Gastrocnemius medialis (tissue), 4 donors: ENCODE data around the gene TMEM39B. TPM values are rescaled to one million over a fixed set of nuclear protein-coding genes. Genes with fewer than 3 reads are reported as not detected.
"Not testable (repeated sequence)": the region's sequence is repeated elsewhere in the genome, so short reads cannot be mapped to it uniquely, and the experiment has no call there.

ENCODE experiments used
- ATAC-seq, 2 donors: fragments of 150-250 bp; one replicate each; pipeline ENCODE4 v1.9.1; 2016
- DNase-seq, 2 donors: peaks; one replicate each; pipeline ENCODE4 v3.0.0-alpha.2; 2019
- H3K27ac ChIP-seq, 4 donors: fragments of 200-600 bp; sonication (generic); 1 replicate in 1 of 4; 2 replicates in 3 of 4; pipeline ENCODE4 v1.5.1; 2016 to 2018; ENCODE audit warnings: mild to moderate bottlenecking in 2 of 4, moderate library complexity in 1 of 4
- H3K27me3 ChIP-seq, 3 donors: fragments of 200-600 bp; sonication (generic) in 2 of 3; 1 replicate in 1 of 3; 2 replicates in 2 of 3; pipeline versions ENCODE4 v1.5.1 to v1.6.0; 2016 to 2019; ENCODE audit warnings: mild to moderate bottlenecking in 1 of 3, moderate library complexity in 1 of 3
- H3K36me3 ChIP-seq, 2 donors: fragments of 200-600 bp; sonication (generic) in 1 of 2; one replicate each; pipeline ENCODE4 v1.5.1; 2017 to 2018
- H3K4me1 ChIP-seq, 2 donors: fragments of 200-600 bp; sonication (generic) in 1 of 2; one replicate each; pipeline ENCODE4 v1.5.1; 2016 to 2017; ENCODE audit warnings: mild to moderate bottlenecking in 2 of 2
- H3K4me3 ChIP-seq, 4 donors: fragments of 200-600 bp; sonication (generic) in 3 of 4; 1 replicate in 1 of 4; 2 replicates in 3 of 4; pipeline ENCODE4 v1.5.1; 2016 to 2019; ENCODE audit warnings: mild to moderate bottlenecking in 2 of 4
- H3K9me3 ChIP-seq, 3 donors: fragments of 200-600 bp; sonication (generic) in 2 of 3; 1 replicate in 1 of 3; 2 replicates in 2 of 3; pipeline ENCODE4 v1.5.1; 2016 to 2019
- POLR2A ChIP-seq, 2 donors: fragments of 450-650 bp; IDR thresholded peaks; one replicate each; pipeline ENCODE4 v1.6.1; 2017; ENCODE audit warnings: antibody characterized with exemption in 2 of 2, mild to moderate bottlenecking in 2 of 2, moderate library complexity in 2 of 2
- in situ Hi-C, 4 donors: fragments of 200-750 bp; cut with MboI; loops; one replicate each; pipeline versions ENCODE4 v1.15.0 to v1.8.0; 2017; ENCODE audit warnings: low sequenced_read_pairs in 4 of 4
- intact Hi-C: fragments of 100-400 bp; cut with DNase I; formaldehyde crosslinking; loops from one replicate; pipeline ENCODE4 v1.15.1; 2023; ENCODE audit warnings: low total_unique reads
- total RNA-seq, 4 donors: library from RNA; depleted of rRNA; stranded (reverse); fragments of >200 nt; gene quantifications; one replicate each; pipeline versions ENCODE4 v1.1.0 to v1.2.3, GENCODE V29; 2016
- TF ChIP-seq, protein P1 (sequence below), 5 experiments: fragments of 450-650 bp in 3 of 5; fragments of 200-600 bp in 2 of 5; sonication (generic) in 2 of 5; IDR thresholded peaks in 4 of 5; conservative IDR thresholded peaks in 1 of 5; 1 replicate in 4 of 5; 2 replicates in 1 of 5; pipeline ENCODE4 v1.5.1; 2016 to 2019; ENCODE audit warnings: antibody characterized with exemption in 5 of 5, mild to moderate bottlenecking in 3 of 5, moderate library complexity in 3 of 5

The TMEM39B gene
- total RNA-seq, 4 donors from 2014 or later, result 2.5 to 11.1 (median 6.7) TPM

GRCh38 chr1:32111789-32112188, 39.0 kb downstream of the TMEM39B start:
- intact Hi-C loops, result no loop called here
- TF ChIP-seq, protein P1, sequence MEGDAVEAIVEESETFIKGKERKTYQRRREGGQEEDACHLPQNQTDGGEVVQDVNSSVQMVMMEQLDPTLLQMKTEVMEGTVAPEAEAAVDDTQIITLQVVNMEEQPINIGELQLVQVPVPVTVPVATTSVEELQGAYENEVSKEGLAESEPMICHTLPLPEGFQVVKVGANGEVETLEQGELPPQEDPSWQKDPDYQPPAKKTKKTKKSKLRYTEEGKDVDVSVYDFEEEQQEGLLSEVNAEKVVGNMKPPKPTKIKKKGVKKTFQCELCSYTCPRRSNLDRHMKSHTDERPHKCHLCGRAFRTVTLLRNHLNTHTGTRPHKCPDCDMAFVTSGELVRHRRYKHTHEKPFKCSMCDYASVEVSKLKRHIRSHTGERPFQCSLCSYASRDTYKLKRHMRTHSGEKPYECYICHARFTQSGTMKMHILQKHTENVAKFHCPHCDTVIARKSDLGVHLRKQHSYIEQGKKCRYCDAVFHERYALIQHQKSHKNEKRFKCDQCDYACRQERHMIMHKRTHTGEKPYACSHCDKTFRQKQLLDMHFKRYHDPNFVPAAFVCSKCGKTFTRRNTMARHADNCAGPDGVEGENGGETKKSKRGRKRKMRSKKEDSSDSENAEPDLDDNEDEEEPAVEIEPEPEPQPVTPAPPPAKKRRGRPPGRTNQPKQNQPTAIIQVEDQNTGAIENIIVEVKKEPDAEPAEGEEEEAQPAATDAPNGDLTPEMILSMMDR (IDR thresholded peaks at IDR 0.05 in 4 of 5, conservative IDR thresholded peaks at IDR 0.05 in 1 of 5), result no peak
- TF ChIP-seq POLR2A (IDR thresholded peaks at IDR 0.05), result no peak
- Histone ChIP-seq H3K27me3 (no peaks in the 10 kb centered on the region), H3K27ac (peak overlapping the region in 2 of 4 donors; percentile 94), H3K9me3 (no peaks in the 10 kb centered on the region), H3K4me1 (peaks cover 51 to 55% of the 10 kb centered on the region in 2 donors), H3K4me3 (no peak overlapping the region), H3K36me3 (no peaks in the 10 kb centered on the region)
- in situ Hi-C loops, result no loop called here
- DNase-seq (no peak), ATAC-seq (no peak)

DNA sequence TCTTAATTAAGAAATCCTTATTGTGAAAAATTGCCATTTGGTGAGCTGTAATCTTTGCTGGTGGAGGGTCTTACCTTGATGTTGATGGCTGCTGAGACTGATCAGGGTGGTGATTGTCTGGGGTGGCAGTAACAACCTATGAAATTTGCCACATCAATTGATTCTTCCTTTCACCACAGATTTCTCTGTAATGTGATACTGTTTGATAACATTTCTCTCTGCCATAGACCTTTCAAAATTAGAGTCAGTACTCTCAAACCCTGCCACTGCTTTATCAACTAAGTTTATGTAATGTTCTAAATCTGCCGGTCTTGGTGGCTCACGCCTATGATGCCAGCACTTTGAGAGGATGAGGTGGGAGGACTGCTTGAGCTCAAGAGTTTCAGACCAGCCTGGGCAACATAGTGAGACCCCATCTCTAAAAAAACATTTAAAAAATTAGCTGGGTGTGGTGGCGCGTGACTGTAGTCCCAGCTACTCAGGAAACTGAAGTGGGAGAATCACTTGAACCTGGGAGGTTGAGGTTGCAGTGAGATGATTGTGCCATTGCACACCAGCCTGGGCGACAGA, 40.2 kb downstream of the TMEM39B start:
- H3K4me3 ChIP-seq, result no peak overlapping the region
- H3K9me3 ChIP-seq, result no peaks in the 10 kb centered on the region
- H3K4me1 ChIP-seq, result peaks cover 49 to 50% of the 10 kb centered on the region in 2 donors
- DNase-seq (no peak), ATAC-seq (no peak)
- intact Hi-C loops (no loop called here), in situ Hi-C loops (no loop called here)
- no peak overlapping the region for H3K27ac ChIP-seq
- no peaks in the 10 kb centered on the region for H3K27me3 ChIP-seq
- TF ChIP-seq, protein P1 (IDR thresholded peaks at IDR 0.05 in 4 of 5, conservative IDR thresholded peaks at IDR 0.05 in 1 of 5), result no peak
- no peak for TF ChIP-seq POLR2A (IDR thresholded peaks at IDR 0.05)
- no peaks in the 10 kb centered on the region for H3K36me3 ChIP-seq

DNA sequence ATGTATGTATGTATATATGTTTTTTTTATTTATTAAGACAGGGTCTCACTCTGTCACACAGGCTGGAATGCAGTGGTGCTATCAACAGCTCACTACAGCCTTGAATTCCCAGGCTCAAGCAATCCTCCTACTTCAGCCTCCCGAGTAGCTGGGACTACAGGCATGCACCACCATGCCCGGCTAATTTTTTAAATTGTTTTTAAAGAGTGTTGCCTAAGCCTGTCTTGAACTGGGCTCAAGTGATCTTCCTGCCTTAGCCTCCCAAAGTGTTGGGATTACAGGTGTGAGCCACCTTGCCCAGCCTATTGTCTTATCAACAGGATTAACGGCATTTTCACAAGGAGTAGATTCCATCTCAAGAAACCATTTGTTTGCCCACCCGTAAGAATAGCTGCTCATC, 40.7 kb downstream of the TMEM39B start:
- H3K27me3 ChIP-seq, H3K36me3 ChIP-seq, intact Hi-C loops, ATAC-seq, DNase-seq, H3K4me3 ChIP-seq, H3K9me3 ChIP-seq, H3K27ac ChIP-seq, in situ Hi-C loops: not testable (repeated sequence)
- peaks cover 49 to 50% of the 10 kb centered on the region in 2 donors for H3K4me1 ChIP-seq

- H3K27me3 ChIP-seq, result no peaks in the 10 kb centered on the region
- no peaks in the 10 kb centered on the region for H3K36me3 ChIP-seq
- in situ Hi-C loops (no loop called here), intact Hi-C loops (no loop called here)
- TF ChIP-seq, protein P1 (IDR thresholded peaks at IDR 0.05 in 4 of 5, conservative IDR thresholded peaks at IDR 0.05 in 1 of 5), result no peak
- TF ChIP-seq POLR2A (IDR thresholded peaks at IDR 0.05), result no peak
- ATAC-seq (no peak), DNase-seq (no peak)
- H3K9me3 ChIP-seq, result no peaks in the 10 kb centered on the region
- no peak overlapping the region for H3K4me3 ChIP-seq
- H3K27ac ChIP-seq, result peak overlapping the region in 1 of 4 donors; percentile 76
- H3K4me1 ChIP-seq, result peaks cover 44 to 48% of the 10 kb centered on the region in 2 donors
Measured at GRCh38 chr1:32114420-32114819, 41.7 kb downstream of the TMEM39B start.

DNA sequence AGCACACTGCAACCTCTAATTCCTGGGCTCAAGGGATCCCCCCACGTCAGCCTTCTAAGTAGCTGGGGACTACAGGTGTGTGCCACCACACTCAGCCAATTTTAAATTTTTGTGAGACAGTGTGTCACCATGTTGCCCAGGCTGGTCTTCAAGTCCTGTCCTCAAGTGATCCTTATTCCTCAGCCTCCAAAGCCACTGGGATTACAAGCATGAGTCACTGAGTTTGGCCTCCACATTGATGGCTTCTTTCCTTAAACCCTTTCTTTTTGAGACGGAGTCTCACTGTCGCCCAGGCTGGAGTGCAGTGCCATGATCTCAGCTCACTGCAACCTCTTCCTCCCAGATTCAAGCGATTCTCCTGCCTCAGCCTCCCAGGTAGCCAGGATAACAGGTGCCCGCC, 42.8 kb downstream of the TMEM39B start:
- in situ Hi-C loops, result no loop called here
- H3K4me1 ChIP-seq, result peaks cover 37 to 38% of the 10 kb centered on the region in 2 donors

More for the DNA sequence above, 42.8 kb downstream of the TMEM39B start:
- H3K4me3 ChIP-seq, result no peak overlapping the region
- no peaks in the 10 kb centered on the region for H3K9me3 ChIP-seq
- peak; percentile 34 to 46 for ATAC-seq
- TF ChIP-seq, protein P1 (IDR thresholded peaks at IDR 0.05 in 4 of 5, conservative IDR thresholded peaks at IDR 0.05 in 1 of 5), result no peak
- no peak for TF ChIP-seq POLR2A (IDR thresholded peaks at IDR 0.05)
- DNase-seq, result no peak
- no peaks in the 10 kb centered on the region for H3K27me3 ChIP-seq
- no peaks in the 10 kb centered on the region for H3K36me3 ChIP-seq
- peak overlapping the region in 2 of 4 donors; percentile 46 to 76 for H3K27ac ChIP-seq
- intact Hi-C loops, result no loop called here
